ENCODE results near the gene TXNRD2.

Gene TXNRD2

DNA sequence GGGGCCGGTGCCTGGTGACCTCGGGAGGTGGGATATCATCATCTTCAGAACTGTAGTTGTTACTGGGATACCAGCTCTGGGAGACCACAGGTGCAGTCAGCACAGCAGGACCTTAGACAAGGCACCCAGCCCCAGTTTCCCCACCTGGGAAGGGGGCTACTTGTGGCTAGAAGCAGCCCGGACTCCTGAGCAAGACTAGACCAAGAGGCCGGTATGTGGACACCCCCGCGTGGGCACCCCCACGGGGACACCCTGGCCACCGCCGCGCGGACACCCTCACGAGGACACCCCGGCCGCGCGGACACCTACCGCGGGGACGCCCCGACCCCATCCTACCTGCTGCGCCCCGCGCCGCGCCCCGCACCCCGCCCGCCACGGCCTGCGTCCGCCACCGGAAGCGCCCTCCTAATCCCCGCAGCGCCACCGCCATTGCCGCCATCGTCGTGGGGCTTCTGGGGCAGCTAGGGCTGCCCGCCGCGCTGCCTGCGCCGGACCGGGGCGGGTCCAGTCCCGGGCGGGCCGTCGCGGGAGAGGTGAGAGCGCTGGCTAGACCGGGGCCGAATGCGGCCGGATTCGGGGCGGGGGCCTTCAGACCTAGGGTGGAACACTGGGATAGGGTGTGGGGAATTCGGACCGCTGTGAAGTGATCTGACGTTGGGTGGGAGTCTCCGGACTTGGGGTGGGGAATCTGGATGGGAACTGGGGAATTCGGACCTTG is at the start of gene TXNRD2, which contains the start of gene COMT:
Gene TXNRD2, minus strand, starts transcription at position 454 of the 718 bp plus-strand sequence. Its CDS starts 15 bp downstream, at position 439.
Gene COMT, plus strand, starts transcription at position 408 of the 718 bp plus-strand sequence. CDS start 20,755 bp downstream, outside the sequence.
- peak; percentile 62 for DNase-seq (ENCODE audit: low spot score)

DNA sequence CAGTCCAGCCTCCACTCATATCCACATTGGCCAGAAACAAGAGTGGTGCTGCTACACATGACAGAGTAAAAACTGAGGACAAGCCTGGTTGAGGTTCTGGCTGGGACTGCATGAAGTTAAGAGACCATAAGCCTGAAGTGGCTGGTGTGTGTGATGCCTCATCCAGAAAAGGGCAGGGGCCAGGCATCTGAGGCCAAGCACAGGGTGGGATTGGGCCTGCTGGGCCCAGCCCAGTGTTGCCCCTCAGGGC is 49.7 kb upstream of the TXNRD2 start:
- no peak for DNase-seq (ENCODE audit: low spot score)

DNA sequence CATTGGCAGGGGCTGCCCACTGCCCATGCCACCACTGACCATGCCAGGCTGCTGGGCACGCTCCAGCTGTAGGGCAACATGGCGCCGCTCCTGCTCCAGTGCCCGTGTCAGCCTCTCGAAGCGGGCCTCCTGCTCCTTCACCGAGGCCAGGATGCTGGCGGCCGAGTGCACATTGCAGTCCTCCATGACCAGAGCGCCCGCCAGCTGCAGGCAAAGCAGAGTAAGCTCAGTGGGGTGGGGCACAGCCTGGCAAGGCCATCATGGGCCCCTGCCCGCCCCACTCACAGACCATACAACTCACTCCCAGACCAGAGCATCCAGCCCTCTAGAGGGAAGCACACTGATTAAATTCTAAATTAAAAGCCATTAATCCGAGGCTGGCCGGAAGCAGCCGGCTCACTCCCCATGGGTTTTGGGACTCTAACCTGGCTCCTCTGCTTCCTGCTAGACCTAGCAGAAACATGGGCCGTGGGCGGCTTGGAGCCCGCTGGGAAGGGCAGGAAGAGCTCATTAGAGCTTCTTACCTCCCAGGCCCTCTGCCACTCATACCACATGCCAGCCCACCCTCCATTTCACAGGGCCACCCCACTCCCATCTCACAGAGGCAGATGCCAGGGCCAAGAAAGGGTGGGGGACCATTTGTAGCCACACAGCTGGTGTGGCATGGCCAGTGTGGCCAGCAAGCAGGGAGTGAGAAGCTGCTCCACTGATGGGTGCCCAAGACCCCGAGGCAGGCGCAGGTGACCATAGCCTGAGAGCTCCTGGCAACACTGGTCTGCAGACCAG is 49.2 kb upstream of the TXNRD2 start:
- no peak for DNase-seq (ENCODE audit: low spot score)

DNA sequence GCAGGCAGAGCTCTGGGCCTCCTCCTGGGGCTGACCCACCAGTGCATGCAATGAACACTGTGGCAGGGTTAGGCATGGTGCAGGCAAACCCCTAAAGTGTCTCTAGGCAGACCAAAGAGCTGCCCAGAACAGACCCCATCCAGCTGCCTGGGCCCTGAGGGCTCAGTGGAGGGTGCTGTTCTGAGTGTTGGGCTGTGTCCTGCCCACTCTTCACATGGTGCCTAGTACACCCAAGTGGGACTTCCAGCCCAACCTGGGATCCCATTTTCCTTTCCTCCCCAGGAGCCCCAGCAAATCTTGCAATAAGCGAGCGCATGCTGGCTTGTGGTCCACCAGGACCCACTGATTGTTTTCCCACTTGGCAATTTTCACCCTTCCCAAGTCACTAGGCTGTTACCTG is 48.6 kb upstream of the TXNRD2 start:
- no peak for DNase-seq (ENCODE audit: low spot score)

DNA sequence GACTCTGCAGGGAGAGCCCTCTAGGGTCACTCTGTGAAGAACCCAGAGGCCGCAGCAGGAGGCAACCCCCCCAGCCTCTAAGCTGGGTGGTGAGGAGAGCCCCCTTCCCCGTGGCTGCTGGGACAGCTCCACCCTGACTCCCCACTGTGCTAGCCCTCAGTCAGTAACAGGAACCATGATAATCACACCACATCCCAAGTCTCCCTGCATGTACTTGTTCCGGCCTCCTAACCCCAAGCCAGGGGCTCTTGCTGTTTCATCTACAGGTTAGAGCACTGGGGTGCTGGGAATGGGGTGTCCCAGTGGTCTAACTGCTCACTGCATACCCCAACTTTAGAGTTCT is 48.1 kb upstream of the TXNRD2 start:
- no peak for DNase-seq (ENCODE audit: low spot score)

DNA sequence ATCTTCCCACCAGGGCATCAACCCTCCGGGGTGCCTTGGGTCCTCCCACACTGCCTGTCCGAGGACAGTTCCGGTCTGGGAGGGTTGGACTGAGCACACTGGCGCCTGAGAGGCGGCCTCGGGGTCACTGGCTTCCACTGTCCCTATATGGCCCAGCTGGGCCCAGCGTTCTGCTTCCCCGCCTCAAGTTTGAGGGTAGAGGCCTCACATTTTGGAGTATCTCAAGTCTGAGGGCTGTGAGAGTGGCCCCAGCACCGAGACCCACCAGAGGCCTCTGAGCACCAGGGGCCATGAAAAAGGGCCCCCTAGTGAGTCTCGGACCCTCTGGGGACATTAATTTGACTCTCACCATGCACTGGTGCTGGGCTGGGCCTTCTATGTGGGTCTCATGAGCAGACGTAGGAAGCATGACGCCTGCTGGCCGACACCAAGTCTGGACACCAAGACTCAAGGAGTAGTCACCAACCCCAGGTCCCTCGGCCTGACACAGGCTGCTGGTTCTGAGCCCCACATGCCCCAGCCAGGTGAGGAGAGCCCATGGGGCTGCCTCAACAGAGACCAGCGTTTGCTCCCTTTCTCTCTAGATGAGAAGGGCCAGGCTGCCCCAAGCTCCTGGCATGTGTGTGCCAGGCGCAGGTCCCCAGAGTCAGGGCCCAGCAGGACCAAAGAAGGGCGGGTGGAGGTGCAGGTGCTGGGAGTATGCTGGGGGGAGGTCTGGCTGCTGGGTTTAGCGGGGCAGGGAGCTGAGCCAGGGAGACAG is 47.5 kb upstream of the TXNRD2 start:
- DNase-seq (ENCODE audit: low spot score): no peak

DNA sequence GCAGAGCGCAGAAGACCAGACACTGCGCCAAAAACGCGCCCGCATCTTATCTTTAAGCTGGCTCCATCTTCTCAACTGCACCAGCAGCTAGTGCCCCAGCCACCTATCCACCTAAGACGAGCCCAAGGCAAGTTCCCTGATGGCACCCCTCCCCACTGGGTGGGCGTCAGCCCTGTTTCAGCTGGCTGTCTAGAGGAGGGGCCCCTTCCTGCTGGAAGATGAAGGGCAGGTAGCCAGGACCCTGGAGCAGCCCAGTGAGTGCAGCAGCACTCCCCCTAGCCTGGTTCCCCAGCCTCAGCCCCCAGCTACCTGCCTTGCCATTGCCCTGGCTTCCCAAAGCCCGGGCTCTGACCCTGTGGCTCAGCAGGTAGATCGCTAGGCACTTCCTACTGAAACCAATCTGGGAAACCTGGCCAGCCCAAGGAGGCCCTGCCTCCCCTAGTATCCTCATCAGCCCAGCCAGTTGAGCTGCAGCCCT is 46.8 kb upstream of the TXNRD2 start:
- no peak for DNase-seq (ENCODE audit: low spot score)

DNA sequence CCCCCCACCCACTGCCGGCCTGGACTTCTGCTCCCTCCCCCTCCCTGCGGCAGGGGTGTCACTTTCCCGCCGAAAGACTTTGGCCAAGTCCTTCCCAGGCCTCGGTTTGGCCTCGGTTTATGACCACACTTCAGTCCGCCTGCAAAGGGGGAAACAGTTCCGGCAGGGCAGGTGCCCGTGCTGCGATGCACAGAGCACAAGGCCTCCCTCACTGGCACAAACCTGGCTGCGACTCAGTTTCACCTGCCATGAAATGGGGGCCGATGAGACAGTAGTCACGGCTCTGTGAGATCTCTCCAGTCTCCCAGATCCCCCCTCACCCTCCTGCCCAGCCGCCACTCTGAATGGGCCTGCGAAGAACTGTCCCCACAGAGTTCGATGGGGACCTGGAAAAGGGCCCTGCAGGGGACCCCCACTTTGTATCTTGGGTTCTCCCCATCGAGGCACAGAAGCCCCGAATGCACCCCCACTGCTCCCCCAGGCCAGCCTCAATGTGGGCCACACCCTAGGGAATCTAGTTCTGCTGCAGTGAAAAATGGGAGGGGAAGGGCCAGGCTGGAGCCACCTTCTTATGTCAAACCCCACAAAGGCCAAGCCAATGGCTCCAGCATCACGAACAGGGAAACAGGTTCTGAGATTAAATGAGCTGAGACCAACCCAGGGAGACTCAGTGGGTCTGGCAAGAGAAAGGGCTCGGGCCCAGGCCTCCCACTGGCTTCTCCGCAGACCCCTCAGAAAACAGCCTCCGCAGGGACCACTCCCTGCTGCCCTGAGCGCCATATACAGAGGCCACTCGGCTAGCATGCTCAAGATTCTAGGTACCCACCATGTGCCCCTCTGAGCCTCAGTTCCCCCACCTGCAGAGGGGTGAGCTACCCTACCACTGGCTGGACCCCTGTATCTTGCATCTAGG is 46.0 kb upstream of the TXNRD2 start:
- DNase-seq (ENCODE audit: low spot score): no peak

DNA sequence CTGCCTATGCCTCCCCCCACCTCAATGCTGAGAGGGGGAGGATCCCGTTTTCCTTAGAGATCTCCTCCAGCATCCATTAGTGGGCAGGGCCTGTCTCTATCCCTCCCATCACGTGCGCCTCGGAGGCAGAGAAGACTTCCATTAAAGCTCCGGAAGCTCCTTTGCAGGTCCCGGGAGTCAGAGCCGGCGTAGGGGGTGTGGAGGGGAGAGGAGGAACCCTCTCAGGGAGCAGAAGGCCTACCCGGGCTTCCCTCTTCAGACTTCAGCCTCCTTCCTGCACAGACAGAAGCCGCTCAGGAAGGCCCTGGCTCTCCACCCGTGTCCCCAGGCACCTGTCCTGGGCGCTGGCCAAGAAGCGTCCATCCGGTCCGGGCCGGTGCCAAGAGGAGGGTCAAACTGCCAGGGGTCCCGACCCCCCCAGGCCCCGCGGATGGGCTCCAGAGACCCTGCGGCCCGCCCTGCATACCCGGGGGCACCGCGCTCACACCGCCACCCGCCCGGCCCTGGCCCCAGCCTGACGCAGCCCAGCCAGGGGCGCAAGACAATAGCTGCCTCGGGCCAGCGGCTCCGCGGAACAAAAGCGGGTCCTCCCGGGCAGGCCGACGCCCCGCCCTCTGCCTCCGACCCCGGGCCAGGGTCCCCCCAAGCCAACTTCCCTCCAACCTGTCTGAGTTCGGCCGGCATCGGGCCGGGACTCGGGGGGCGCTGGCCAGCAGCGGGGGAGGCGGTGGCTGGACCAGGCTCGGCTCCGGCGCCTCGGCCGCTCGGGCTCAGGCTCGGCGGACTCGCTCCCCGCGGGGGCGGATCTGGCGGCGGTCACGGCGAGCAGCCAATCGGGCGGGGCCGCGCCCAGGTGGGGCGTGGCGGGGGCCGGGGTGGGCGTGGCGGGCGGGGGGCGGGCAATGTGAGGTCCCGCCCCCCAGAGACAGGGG is 45.1 kb upstream of the TXNRD2 start:
- peak; percentile 79 for DNase-seq (ENCODE audit: low spot score)

DNA sequence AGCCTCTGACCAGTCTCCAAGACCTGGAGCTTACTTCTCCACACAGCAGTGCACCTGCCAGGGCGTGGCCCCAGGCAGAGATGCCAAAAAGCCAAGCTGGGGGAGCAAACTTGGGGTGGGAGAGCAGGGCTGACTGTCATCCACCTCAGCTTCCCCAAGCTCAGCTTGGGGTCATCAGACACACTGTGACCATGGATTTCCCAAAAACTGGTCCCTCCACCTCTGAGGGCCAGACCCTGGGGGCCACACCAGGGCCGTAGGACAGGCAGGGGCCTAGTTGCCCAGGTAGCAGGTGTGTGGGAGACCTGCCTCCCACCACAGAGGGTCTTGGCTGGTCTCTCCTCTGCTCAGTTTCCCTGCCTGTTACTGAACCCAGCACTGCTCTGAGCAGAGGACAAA is 44.4 kb upstream of the TXNRD2 start:
- no peak for DNase-seq (ENCODE audit: low spot score)

DNA sequence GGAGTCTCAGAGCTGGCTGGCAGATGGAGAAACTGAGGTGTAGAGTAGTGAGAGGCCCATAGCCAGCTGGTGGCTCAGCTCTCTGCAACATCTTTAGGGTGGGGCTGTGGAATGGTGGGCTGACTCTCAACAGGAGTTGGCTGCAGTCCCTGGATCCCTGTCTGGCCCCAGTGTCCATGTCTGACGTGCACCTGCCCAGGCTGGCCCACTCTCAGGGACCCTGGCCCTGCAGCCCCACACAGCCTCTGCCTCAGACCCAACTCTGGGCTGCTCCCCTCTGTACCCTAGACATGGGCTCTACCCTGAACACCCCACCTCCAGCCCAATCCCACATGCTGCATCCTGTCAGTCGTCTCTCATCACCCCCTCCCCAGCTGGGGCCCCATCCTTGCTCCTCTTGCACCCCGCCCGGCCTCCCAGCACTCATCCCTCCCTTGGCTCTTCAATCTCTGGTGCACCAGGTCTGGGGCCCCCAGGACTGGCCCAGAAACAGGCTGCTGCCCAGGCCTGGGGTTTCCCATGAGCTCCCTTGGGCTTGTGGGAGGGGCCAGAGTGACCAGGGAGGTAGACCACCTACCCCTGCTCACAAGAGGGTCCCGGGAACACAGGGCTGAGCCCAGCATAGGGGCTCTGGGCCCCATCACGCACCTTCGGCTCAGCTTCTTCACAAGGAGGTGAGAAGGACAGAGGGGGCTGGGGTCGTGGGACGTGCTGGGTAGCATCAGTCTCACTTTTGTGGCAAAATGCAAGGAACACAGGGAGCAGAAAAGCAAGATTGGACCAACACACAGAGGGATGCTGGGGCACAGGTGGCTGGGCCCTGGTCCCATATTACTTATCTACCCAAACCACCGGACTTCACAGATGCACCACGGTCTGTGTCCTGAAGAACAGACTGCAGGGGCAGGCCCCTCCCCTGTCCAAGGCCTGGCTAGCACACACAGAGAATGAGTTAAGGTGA is 43.5 kb upstream of the TXNRD2 start:
- DNase-seq (ENCODE audit: low spot score): no peak

DNA sequence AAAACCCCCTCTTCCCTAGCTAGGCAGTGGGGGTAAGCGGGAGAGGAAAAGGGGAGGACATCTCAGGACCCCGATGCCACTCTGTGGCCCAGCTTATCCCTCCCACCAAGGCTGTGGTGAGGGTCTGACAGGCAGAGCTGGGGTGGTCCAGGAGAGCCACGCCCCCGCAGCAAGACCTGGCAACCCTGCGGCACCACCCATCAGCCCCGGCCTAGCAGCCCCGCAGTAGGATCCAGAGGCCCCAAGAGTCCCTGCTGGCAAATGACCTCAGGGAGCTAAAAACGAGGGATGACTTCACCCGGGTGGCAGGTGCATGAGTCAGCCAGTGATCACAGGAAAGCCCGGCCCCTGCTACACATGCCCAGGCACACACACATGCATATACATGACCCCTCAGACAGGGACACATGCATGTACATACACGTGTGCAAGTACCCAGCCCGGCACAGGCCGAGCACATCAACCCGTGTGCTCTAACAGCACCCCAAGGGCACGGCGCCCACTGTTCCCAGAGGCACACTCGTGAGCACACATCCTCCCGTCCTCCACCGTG is 42.7 kb upstream of the TXNRD2 start:
- DNase-seq (ENCODE audit: low spot score): peak; percentile 85

DNA sequence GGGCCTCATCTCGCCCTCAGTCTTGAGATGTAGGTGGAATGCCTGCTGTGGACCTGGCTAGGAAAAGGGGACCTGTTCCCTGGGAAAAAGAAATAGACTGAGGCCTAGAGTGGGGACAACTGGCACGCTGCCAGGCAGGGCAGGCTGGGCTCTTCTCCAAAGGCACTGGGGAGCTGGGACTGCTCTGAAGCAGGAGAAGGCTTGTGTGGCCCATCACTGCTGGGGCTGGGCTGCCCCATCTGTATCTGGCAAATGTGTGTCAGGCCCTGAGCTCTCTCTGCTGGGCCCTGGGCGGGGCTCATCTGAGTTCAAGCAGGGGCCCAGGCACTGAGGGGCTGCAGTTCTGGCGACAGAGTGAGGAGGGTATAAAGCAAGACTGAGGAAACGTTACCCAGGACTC is 42.1 kb upstream of the TXNRD2 start:
- DNase-seq (ENCODE audit: low spot score): no peak

DNA sequence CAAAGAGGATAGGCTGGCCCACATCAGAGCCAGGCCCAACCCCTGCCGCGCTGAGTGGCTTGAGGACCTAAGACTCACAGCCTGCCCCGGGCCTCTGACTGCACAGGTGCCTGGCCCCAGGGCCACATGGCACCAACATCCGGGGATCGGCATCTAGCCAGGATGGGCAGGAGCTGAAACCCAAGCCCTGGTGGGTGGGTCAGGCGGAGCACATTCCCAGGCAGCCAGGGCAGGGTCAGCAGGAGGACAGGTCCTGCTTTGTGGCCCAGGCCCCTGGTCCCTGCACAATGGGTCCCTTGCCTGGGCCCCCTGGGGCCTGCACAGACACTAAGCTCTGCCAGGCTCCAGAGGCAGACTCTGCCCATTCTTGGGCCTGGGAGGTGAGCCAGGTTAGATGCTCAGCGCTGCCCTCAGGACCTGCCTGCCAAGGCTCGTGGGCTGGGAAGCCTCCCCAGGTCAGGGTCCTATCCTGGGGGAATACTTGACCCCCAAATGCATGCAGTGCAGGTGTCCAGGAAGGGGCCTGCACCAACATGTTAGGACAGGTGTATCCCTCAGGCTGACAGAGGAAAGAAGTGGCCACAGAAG is 41.5 kb upstream of the TXNRD2 start:
- no peak for DNase-seq (ENCODE audit: low spot score)

DNA sequence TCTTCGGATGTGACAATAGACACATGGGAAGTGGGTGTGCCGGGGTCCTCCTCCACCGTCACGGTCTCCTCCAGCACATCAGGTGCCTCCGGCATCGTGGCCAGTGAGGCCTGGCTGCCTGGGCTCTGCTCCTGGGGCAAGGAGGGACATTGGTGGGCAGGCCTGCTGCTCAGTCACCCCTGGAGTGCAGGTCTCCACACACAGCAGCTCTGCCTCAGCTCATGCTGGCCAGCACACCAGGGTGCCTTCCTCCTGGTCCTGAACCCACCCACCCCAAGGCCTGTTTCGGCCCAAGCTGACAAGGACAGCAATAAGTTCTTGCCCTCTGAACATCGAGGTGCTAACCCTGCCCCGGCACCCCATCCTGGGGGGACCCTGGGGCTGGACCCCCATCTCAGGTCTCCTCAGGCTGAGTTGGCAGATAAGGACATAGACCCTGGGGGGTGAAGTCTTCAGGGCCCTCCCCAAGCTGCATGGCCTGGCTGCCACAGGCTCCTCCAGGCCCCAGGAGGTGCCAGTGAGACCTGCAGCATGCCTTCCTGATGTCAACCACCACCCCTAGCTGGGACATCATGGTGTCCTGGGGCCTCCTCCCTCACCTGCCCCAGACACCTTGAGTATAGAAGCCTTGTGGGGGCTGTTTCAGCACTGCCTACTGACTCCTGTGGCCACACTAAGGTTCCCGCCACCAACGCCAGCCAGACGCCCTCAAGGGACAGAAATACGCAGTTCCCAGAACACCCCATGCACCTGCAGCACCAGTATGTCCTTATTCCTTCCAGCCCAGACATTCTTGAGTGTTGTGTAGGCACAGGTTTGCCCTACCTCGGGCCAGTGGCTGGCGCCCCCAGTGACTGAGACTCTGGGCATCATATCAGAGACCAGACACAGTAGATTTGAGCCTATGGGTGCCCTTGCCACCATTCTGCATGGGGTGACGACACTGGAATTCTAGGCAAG is 40.6 kb upstream of the TXNRD2 start:
- no peak for DNase-seq (ENCODE audit: low spot score)

DNA sequence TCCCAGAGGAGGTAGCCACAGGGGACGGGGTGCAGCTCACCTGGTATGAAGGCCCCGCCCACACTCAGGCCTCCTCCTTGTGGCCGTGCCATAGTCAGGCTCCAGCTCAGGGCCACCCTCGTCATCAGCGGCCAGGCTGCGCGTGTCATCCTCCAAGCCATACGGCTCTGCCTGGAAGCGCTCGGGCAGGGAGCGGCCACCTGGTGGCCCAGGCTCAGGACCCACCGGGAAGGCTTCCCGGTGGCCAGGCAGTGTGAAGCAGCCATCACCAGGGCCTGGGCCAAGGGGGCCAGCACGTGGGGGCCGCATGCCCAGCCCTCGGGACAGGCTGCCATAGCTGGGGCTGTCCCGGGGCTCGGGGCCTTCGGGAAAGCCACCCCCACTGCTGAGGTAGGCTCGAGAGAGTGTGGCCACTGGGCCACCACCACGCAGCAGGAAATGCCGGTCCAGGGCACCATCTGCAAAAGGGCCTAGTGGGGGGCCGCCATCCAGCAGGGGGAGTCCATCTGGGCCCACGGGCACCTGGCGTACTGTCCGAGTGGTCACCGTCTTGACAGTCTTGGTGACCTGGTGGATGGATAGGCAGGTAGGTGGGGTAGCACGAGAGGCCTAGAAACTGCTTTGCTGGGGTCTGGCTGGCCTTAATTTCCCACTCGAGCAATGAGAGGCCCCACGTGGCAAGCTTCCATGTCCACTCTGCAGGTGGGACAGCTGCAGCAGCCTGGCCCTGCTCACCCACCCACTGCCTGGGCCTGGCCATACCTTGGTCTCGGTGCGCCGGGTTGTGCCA is 39.7 kb upstream of the TXNRD2 start:
- no peak for DNase-seq (ENCODE audit: low spot score)

DNA sequence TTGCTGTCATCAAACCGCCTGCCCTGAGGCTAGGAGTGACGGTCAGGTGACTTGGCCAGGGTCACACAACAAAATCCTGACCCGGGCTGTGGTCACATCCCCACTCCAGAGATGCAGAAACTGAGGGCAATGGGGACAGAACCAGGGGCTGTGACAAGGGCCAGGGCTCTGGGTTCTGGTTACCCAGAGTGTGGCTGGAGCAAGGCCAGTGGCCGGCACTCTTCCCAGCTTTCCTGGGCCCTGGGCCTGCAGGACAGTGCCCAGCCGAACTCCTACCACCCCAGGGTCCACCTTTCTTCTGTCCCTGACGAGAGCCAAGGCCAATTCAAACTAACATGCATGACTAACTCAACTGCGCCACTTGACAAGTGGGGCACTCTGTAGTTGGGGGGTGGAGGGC is 39.1 kb upstream of the TXNRD2 start:
- no peak for DNase-seq (ENCODE audit: low spot score)
